ENCODE measurements around the gene MPND. TPM values are rescaled to one million over a fixed set of nuclear protein-coding genes. Genes with fewer than 3 reads are reported as not detected.

The MPND gene
- total RNA-seq, 1 experiment from 2014 or later = 37.0 TPM

- peaks cover 1 to 37% (median 8%) of the 10 kb centered on the region in 3 experiments; a peak in 5 of 7 replicates for H3K36me3 Mint-ChIP-seq (ENCODE audit: insufficient read depth in 1 of 3, low read depth in 3 of 3)
- Histone ChIP-seq H3K79me2 (ENCODE audit: insufficient read depth, low read length) (no peaks in the 10 kb centered on the region), H3K79me1 (ENCODE audit: insufficient read depth, low read depth, low read length, poor library complexity, severe bottlenecking) (no peaks in the 10 kb centered on the region), H3K23ac (ENCODE audit: insufficient read length, low read depth, low read length) (no peak overlapping the region), H3K23me2 (ENCODE audit: insufficient read length, low read depth, low read length, poor library complexity, severe bottlenecking) (no peaks in the 10 kb centered on the region), H2BK15ac (ENCODE audit: low read depth, low read length) (no peak overlapping the region), H3K4me2 (ENCODE audit: insufficient read depth, insufficient read length, low read length) (no peak overlapping the region), H3K4ac (ENCODE audit: low read depth, low read length) (no peak overlapping the region), H2BK120ac (ENCODE audit: low read depth, low read length, poor library complexity, severe bottlenecking) (no peak overlapping the region), H3K9me3 (ENCODE audit: control insufficient read depth, low read depth, low read length) (no peaks in the 10 kb centered on the region), H2BK12ac (ENCODE audit: insufficient read length, low read depth, low read length) (no peak overlapping the region), H3K27ac (ENCODE audit: insufficient read length, low read depth, low read length) (no peak overlapping the region), H4K20me1 (ENCODE audit: control insufficient read depth, insufficient read depth, insufficient read length) (no peaks in the 10 kb centered on the region), H4K8ac (replicated peaks; ENCODE audit: insufficient read length, low read depth, low read length) (no peak overlapping the region), H3T11ph (ENCODE audit: low read length) (no peak overlapping the region), H2BK5ac (ENCODE audit: insufficient read length, low read length) (no peak overlapping the region), H4K5ac (ENCODE audit: insufficient read length, low read depth, low read length) (no peak overlapping the region), H3K27me3 (ENCODE audit: insufficient read depth, low read length) (no peaks in the 10 kb centered on the region), H3K14ac (ENCODE audit: insufficient read depth, low read length) (no peak overlapping the region; the same call in 1 of the 2 replicates), H3K18ac (ENCODE audit: insufficient read length, low read depth, low read length) (no peak overlapping the region), H2AFZ (ENCODE audit: low read length) (no peak overlapping the region), H4K91ac (ENCODE audit: insufficient read length, low read depth, low read length) (no peak overlapping the region), H3K4me1 (ENCODE audit: insufficient read depth, low read length) (no peaks in the 10 kb centered on the region; the same call in 1 of the 2 replicates), H2AK5ac (ENCODE audit: insufficient read length, low read length) (no peak overlapping the region), H2BK20ac (ENCODE audit: low read depth, low read length, poor library complexity, severe bottlenecking) (no peak overlapping the region), H3K9ac (ENCODE audit: extremely low read depth, insufficient read length, low read length) (no peak overlapping the region), H3K56ac (ENCODE audit: insufficient read length, low read depth, low read length) (no peak overlapping the region)
- no peak for TF ChIP-seq CTCF (conservative IDR thresholded peaks at IDR 0.05)
- peaks cover 7 to 9% of the 10 kb centered on the region in 2 experiments; a peak in 3 of 4 replicates for H3K4me1 Mint-ChIP-seq
- H3K9me3 Mint-ChIP-seq = no peaks in the 10 kb centered on the region
- no peak overlapping the region for H3K4me3 Mint-ChIP-seq
- peak; percentile 67 for DNase-seq
- H3K27me3 Mint-ChIP-seq (ENCODE audit: low read depth) = peaks cover 4% of the 10 kb centered on the region
- no CpG with 5 or more reads among the region's 50 CpGs for WGBS (ENCODE audit: extremely low coverage, insufficient read length, low lambda C conversion rate)
- H3K27ac Mint-ChIP-seq = no peak overlapping the region; a peak in 1 of 7 replicates
These were observed 18.0 kb downstream of the MPND start for GRCh38 chr19:4361152-4362046.

Data from H9 (cell line).